Tibial nerve (tissue), 3 donors: ENCODE measurements around the gene PRKG1.

ENCODE experiments used
- POLR2A ChIP-seq, 2 donors: fragments of 450-650 bp; IDR thresholded peaks; one replicate each; pipeline ENCODE4 v1.6.1; 2017; ENCODE audit warnings: antibody characterized with exemption in 2 of 2, mild to moderate bottlenecking in 2 of 2, moderate library complexity in 2 of 2
- TF ChIP-seq, protein P1 (sequence below), 5 experiments: fragments of 200-600 bp in 3 of 5; fragments of 450-650 bp in 2 of 5; sonication (generic) in 3 of 5; IDR thresholded peaks; one replicate each; pipeline ENCODE4 v1.5.1; 2016 to 2019; ENCODE audit warnings: antibody characterized with exemption in 5 of 5, mild to moderate bottlenecking in 3 of 5, moderate library complexity in 2 of 5

DNA sequence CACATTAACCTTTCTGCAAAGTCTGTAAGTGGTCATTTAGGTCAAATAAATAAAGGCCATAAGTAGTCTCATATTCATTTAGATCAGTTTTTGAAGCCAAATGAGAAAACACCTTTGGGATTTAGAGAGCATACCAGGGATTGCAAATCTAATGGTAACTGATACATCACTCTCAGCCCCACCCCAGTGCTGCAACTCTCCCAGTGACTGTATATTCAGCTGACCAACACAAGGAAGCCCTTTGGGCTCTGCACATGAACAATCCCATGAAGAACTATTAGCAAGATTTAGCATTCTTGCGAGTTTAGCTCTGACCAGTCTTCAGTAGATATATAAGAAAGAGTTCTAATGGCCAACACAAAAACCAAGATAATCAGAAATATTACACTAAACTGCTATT is 372.8 kb downstream of the PRKG1 start:
- TF ChIP-seq, protein P1, sequence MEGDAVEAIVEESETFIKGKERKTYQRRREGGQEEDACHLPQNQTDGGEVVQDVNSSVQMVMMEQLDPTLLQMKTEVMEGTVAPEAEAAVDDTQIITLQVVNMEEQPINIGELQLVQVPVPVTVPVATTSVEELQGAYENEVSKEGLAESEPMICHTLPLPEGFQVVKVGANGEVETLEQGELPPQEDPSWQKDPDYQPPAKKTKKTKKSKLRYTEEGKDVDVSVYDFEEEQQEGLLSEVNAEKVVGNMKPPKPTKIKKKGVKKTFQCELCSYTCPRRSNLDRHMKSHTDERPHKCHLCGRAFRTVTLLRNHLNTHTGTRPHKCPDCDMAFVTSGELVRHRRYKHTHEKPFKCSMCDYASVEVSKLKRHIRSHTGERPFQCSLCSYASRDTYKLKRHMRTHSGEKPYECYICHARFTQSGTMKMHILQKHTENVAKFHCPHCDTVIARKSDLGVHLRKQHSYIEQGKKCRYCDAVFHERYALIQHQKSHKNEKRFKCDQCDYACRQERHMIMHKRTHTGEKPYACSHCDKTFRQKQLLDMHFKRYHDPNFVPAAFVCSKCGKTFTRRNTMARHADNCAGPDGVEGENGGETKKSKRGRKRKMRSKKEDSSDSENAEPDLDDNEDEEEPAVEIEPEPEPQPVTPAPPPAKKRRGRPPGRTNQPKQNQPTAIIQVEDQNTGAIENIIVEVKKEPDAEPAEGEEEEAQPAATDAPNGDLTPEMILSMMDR (IDR thresholded peaks at IDR 0.05), result no peak
- TF ChIP-seq POLR2A (IDR thresholded peaks at IDR 0.05), result no peak
